Fibroblast of lung (primary cell): ENCODE measurements around the gene UST. TPM values are rescaled to one million over a fixed set of nuclear protein-coding genes. Genes with fewer than 3 reads are reported as not detected.
A peak's percentile ranks its signal among the peaks of the same experiment; 100 is the strongest.

ENCODE experiments used
- DNase-seq, 2 donors: peaks; one replicate each; pipeline versions ENCODE4 v3.0.0 to v3.0.0-alpha.2; 2010; ENCODE audit warnings: low read depth in 2 of 2
- H2AFZ ChIP-seq: 2 replicates; pipeline ENCODE4 v1.5.1; 2012; ENCODE audit warnings: low read length, control low read depth, inconsistent platforms
- H3K27ac ChIP-seq: 2 replicates; pipeline ENCODE4 v1.5.1; 2011; ENCODE audit warnings: low read length, control low read depth; ENCODE audit not compliant: insufficient read depth
- H3K27me3 ChIP-seq: 2 replicates; pipeline ENCODE4 v1.5.1; 2011; ENCODE audit warnings: mild to moderate bottlenecking, low read length; ENCODE audit not compliant: control insufficient read depth, insufficient read depth
- H3K36me3 ChIP-seq: 2 replicates; pipeline ENCODE4 v1.5.1; 2011; ENCODE audit warnings: low read length; ENCODE audit not compliant: control insufficient read depth, insufficient read depth
- H3K4me1 ChIP-seq: 2 replicates; pipeline ENCODE4 v1.5.1; 2011; ENCODE audit warnings: low read length; ENCODE audit not compliant: control insufficient read depth, insufficient read depth; ENCODE audit errors: extremely low read depth
- H3K4me2 ChIP-seq: 2 replicates; pipeline ENCODE4 v1.5.1; 2011; ENCODE audit warnings: low read length, control low read depth; ENCODE audit not compliant: insufficient read depth; ENCODE audit errors: extremely low read depth
- H3K4me3 ChIP-seq, 4 experiments: fragments of 200-600 bp in 1 of 4; sonication (generic) in 1 of 4; replicated peaks in 1 of 4; 2 replicates each; pipeline ENCODE4 v1.5.1; 2011 to 2016; ENCODE audit warnings: low read length in 4 of 4, low read depth in 3 of 4, mild to moderate bottlenecking in 3 of 4, control low read depth in 2 of 4, inconsistent platforms in 1 of 4, mixed read lengths in 1 of 4; ENCODE audit not compliant: insufficient read depth in 1 of 4; ENCODE audit errors: control extremely low read depth in 1 of 4
- H3K79me2 ChIP-seq: 2 replicates; pipeline ENCODE4 v1.5.1; 2012; ENCODE audit warnings: mild to moderate bottlenecking, low read length, inconsistent platforms; ENCODE audit not compliant: control insufficient read depth, insufficient read depth
- H3K9ac ChIP-seq: 2 replicates; pipeline ENCODE4 v1.5.1; 2011; ENCODE audit warnings: mild to moderate bottlenecking, low read length, control low read depth; ENCODE audit not compliant: insufficient read depth
- H3K9me3 ChIP-seq: 2 replicates; pipeline ENCODE4 v1.5.1; 2012; ENCODE audit warnings: low read depth, low read length; ENCODE audit not compliant: control insufficient read depth, insufficient read depth
- H4K20me1 ChIP-seq: 2 replicates; pipeline ENCODE4 v1.5.1; 2011; ENCODE audit warnings: low read length; ENCODE audit not compliant: control insufficient read depth, insufficient read depth; ENCODE audit errors: extremely low read depth
- EZH2 ChIP-seq: IDR thresholded peaks from 2 replicates; pipeline ENCODE4 v1.5.1; 2012; ENCODE audit warnings: low read length, control low read depth, mild to moderate bottlenecking; ENCODE audit errors: missing control alignments
- polyA plus RNA-seq, 2 donors: library from polyadenylated mRNA; depleted of rRNA in 1 of 2; stranded (reverse) in 1 of 2; unstranded in 1 of 2; fragments of >200 nt; gene quantifications; 2 replicates each; pipeline ENCODE4 v1.2.1, GENCODE V29; 2011 to 2012; ENCODE audit warnings: missing spikeins in 1 of 2
- total RNA-seq: library from RNA; depleted of rRNA; stranded (reverse); fragments of >200 nt; gene quantifications from 2 replicates; pipeline ENCODE4 v1.2.1, GENCODE V29; 2014
- TF ChIP-seq, protein P1 (sequence below), 2 donors: IDR thresholded peaks in 1 of 2; conservative IDR thresholded peaks in 1 of 2; 1 replicate in 1 of 2; 2 replicates in 1 of 2; pipeline ENCODE4 v1.5.1; 2011 to 2012; ENCODE audit warnings: low read length in 2 of 2, control low read depth in 1 of 2, inconsistent platforms in 1 of 2, low read depth in 1 of 2, mild to moderate bottlenecking in 1 of 2

UST gene
- total and polyA plus RNA-seq, 2 donors (not counting 1 experiment from before 2014, with no cell fraction given) = 6.8 to 19.5 TPM

DNA sequence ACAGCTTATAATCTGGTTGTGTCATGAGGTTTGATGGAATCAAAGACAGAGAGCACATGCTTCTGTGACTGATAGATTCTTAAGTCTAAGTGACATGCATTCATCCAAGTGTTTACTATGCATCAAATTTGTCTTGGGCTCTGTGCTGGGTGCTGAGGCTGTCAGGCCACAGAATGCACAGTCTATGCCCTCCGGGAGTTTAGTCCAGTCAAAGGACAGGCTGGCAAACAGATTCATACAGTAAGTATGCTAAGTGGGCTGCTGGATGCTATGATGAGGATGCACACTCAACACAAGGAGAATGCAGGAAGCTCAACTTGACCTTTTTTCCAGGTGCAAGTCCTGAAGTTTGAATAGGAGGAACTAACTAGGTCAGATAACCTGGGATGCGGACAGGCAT lies 146.7 kb downstream of the UST start:
- no peaks in the 10 kb centered on the region for H3K4me1 ChIP-seq

DNA sequence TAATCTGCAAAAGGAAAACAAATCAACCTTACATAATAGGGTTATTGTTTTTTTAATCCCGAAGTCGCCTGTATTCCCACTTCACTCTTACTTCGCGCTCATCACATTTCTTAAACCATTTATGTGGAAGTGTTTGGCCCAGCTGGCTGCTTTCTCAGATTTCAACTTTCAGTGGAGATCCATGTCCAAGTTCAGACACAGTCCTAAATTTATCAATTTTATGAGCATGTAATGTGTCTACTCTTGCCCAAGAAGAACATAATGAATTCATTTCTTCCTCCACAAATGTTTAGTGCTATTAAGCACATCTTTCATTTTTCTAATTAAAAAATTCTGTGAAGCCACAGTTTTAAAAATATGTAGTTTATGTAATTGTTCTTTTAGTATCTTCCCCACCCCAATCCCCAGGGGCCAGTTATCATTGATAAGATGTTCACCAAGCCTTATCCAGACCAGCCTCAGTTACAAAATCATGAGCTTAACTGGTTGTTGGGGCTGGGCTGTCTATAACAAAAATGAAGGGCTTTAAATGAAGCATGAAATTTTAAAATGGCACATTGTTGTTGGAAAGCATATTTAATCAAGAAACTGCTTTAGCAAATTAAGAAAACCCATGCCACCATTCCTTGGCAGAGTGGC lies 151.7 kb downstream of the UST start:
- H3K4me3 ChIP-seq = no peak overlapping the region
- H4K20me1 ChIP-seq = no peaks in the 10 kb centered on the region
- no peaks in the 10 kb centered on the region for H3K36me3 ChIP-seq
- H2AFZ ChIP-seq = no peak overlapping the region
- H3K79me2 ChIP-seq = no peaks in the 10 kb centered on the region
- DNase-seq = peak in 1 of 2 donors; percentile 39
- TF ChIP-seq EZH2 = no peak
- TF ChIP-seq, protein P1, sequence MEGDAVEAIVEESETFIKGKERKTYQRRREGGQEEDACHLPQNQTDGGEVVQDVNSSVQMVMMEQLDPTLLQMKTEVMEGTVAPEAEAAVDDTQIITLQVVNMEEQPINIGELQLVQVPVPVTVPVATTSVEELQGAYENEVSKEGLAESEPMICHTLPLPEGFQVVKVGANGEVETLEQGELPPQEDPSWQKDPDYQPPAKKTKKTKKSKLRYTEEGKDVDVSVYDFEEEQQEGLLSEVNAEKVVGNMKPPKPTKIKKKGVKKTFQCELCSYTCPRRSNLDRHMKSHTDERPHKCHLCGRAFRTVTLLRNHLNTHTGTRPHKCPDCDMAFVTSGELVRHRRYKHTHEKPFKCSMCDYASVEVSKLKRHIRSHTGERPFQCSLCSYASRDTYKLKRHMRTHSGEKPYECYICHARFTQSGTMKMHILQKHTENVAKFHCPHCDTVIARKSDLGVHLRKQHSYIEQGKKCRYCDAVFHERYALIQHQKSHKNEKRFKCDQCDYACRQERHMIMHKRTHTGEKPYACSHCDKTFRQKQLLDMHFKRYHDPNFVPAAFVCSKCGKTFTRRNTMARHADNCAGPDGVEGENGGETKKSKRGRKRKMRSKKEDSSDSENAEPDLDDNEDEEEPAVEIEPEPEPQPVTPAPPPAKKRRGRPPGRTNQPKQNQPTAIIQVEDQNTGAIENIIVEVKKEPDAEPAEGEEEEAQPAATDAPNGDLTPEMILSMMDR (conservative IDR thresholded peaks at IDR 0.05 in 1 of 2, IDR thresholded peaks at IDR 0.05 in 1 of 2; ENCODE audit: low read depth in 1 of 2, low read length in 2 of 2) = no peak
- no peak overlapping the region for H3K9ac ChIP-seq
- no peak overlapping the region for H3K27ac ChIP-seq
- H3K4me2 ChIP-seq = no peak overlapping the region
- no peaks in the 10 kb centered on the region for H3K9me3 ChIP-seq
- no peaks in the 10 kb centered on the region for H3K4me1 ChIP-seq
- H3K27me3 ChIP-seq = no peaks in the 10 kb centered on the region

More for the DNA sequence above, 146.7 kb downstream of the UST start:
- TF ChIP-seq, protein P1 (conservative IDR thresholded peaks at IDR 0.05 in 1 of 2, IDR thresholded peaks at IDR 0.05 in 1 of 2; ENCODE audit: low read depth in 1 of 2, low read length in 2 of 2) = no peak
- DNase-seq = no peak
- Histone ChIP-seq H3K4me3 (no peak overlapping the region), H3K9ac (no peak overlapping the region), H3K27me3 (no peaks in the 10 kb centered on the region), H3K79me2 (no peaks in the 10 kb centered on the region), H3K9me3 (no peaks in the 10 kb centered on the region), H3K4me2 (no peak overlapping the region), H2AFZ (no peak overlapping the region), H4K20me1 (no peaks in the 10 kb centered on the region), H3K27ac (no peak overlapping the region), H3K36me3 (no peaks in the 10 kb centered on the region)

DNA sequence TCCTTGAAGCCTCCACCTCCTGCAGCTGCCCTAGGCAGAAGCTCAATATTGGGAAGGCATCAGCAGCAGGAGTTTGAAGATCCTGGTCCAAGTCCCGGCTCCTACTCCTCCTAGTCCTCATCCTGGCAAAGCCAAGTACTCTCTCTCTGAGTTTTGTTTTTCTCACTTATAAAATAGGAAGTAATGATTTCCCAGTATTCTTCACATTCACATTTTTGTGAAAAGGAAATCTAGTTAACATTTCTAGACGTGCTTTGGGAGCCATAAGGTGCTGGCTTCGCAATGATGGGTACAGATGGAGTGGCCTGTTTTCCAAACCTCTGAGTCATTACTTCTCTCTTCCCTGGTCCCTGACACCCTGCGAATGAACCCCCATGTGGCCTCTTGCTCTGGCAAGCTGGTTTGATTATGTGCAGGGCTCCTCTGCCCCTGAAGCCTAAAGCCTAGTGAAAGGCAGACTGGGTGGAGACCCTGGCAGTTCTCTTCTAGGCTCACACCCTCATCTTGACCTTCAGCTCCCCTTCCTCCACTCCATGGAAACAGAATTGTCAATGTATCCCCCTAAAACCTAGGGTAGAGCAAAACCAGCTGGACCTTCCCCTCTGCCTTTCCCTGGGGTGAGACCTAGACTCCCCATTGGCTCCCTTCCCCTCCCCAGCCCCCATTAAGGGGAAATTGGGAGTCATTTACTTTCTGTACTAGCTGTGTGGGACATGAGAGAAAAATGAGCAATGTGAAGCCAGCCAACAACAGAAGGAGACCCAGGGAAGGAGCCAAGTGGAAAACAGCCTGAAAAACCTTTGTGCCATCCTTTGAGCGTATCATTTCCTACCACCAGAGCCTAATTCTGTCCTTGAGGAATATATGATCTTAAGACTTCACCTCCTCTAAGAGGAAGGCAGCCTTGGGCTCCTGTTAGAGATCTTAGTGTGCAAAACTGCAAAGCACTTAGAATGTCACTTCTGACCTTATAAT lies 158.4 kb downstream of the UST start:
- Histone ChIP-seq H2AFZ (no peak overlapping the region), H3K4me1 (no peaks in the 10 kb centered on the region), H3K9me3 (no peaks in the 10 kb centered on the region), H3K27me3 (no peaks in the 10 kb centered on the region), H3K9ac (no peak overlapping the region), H4K20me1 (no peaks in the 10 kb centered on the region), H3K4me2 (no peak overlapping the region), H3K27ac (no peak overlapping the region), H3K4me3 (no peak overlapping the region), H3K79me2 (no peaks in the 10 kb centered on the region), H3K36me3 (no peaks in the 10 kb centered on the region)
- DNase-seq = no peak
- TF ChIP-seq EZH2 = no peak
- TF ChIP-seq, protein P1 (conservative IDR thresholded peaks at IDR 0.05 in 1 of 2, IDR thresholded peaks at IDR 0.05 in 1 of 2; ENCODE audit: low read depth in 1 of 2, low read length in 2 of 2) = no peak
